CD8-positive, alpha-beta memory T cell (primary cell): Measurements from ENCODE around the gene TESK2. TPM values are rescaled to one million over a fixed set of nuclear protein-coding genes. Genes with fewer than 3 reads are reported as not detected.

Experiments
- CTCF ChIA-PET: fragments of 350-600 bp; sonication (Branson Sonifier 250); formaldehyde crosslinking; loops from one replicate; lab custom pipeline; 2021; ENCODE audit warnings: antibody characterized with exemption; lab: Charles Lee
- POLR2A ChIA-PET: fragments of 350-600 bp; sonication (Branson Sonifier 250); formaldehyde crosslinking; loops from one replicate; lab custom pipeline; 2021; ENCODE audit warnings: antibody characterized with exemption; lab: Charles Lee
- DNase-seq, 5 donors: peaks; one replicate each; pipeline versions ENCODE4 v3.0.0 to v3.0.0-alpha.2; 2020 to 2022; ENCODE audit warnings: mixed read lengths in 1 of 5
- H3K27ac ChIP-seq: one replicate; pipeline ENCODE4 v1.7.0; 2013; ENCODE audit warnings: low read depth, mild to moderate bottlenecking, low read length, moderate library complexity
- H3K27me3 ChIP-seq: 2 replicates; pipeline ENCODE4 v1.7.0; 2013; ENCODE audit warnings: low read length, mild to moderate bottlenecking; ENCODE audit not compliant: insufficient read depth, poor library complexity, severe bottlenecking
- H3K36me3 ChIP-seq: 2 replicates; pipeline ENCODE4 v1.7.0; 2013; ENCODE audit warnings: mild to moderate bottlenecking, low read length, moderate library complexity; ENCODE audit not compliant: insufficient read depth
- H3K4me1 ChIP-seq: 2 replicates; pipeline ENCODE4 v1.7.0; 2013; ENCODE audit warnings: mild to moderate bottlenecking, low read length, moderate library complexity; ENCODE audit not compliant: insufficient read depth
- H3K4me3 ChIP-seq: 2 replicates; pipeline ENCODE4 v1.7.0; 2013; ENCODE audit warnings: mild to moderate bottlenecking, low read length
- H3K9me3 ChIP-seq: 2 replicates; pipeline ENCODE4 v1.7.0; 2013; ENCODE audit warnings: mild to moderate bottlenecking, low read length
- H3K27ac Mint-ChIP-seq, 8 donors: one replicate each; pipeline ENCODE4 v1.8.0; 2020 to 2021; ENCODE audit warnings: mixed read lengths in 8 of 8, mild to moderate bottlenecking in 6 of 8, inconsistent platforms in 3 of 8, moderate library complexity in 3 of 8
- H3K27me3 Mint-ChIP-seq, 2 donors: one replicate each; pipeline ENCODE4 v1.8.0; 2020 to 2021; ENCODE audit warnings: mixed read lengths in 2 of 2, mild to moderate bottlenecking in 1 of 2, moderate library complexity in 1 of 2
- H3K36me3 Mint-ChIP-seq, 3 donors: one replicate each; pipeline ENCODE4 v1.8.0; 2020 to 2021; ENCODE audit warnings: mixed read lengths in 3 of 3, inconsistent platforms in 1 of 3, mild to moderate bottlenecking in 1 of 3
- H3K4me1 Mint-ChIP-seq, 3 donors: one replicate each; pipeline ENCODE4 v1.8.0; 2020 to 2021; ENCODE audit warnings: mixed read lengths in 3 of 3, inconsistent platforms in 1 of 3, mild to moderate bottlenecking in 1 of 3
- H3K4me3 Mint-ChIP-seq, 7 donors: one replicate each; pipeline ENCODE4 v1.8.0; 2020 to 2021; ENCODE audit warnings: mixed read lengths in 7 of 7, mild to moderate bottlenecking in 6 of 7, moderate library complexity in 4 of 7, inconsistent platforms in 2 of 7
- H3K9me3 Mint-ChIP-seq, 5 donors: one replicate each; pipeline ENCODE4 v1.8.0; 2020 to 2022; ENCODE audit warnings: mixed read lengths in 5 of 5, mild to moderate bottlenecking in 3 of 5, moderate library complexity in 2 of 5, inconsistent platforms in 1 of 5
- polyA plus RNA-seq: library from polyadenylated mRNA; unstranded; fragments of 300-500 nt; fragmentation: Illumina TruSeq; gene quantifications from one replicate; pipeline ENCODE4 v1.2.3, GENCODE V29; 2021
- total RNA-seq, 2 experiments: library from RNA; stranded (reverse); gene quantifications; one replicate each; pipeline ENCODE4 v1.2.3, GENCODE V29; 2021

TESK2 gene
- total and polyA plus RNA-seq, 3 experiments from 2014 or later: 2.9 to 3.6 (median 3.1) TPM

GRCh38 chr1:45334308-45335245, 156.4 kb downstream of the TESK2 start:
- DNase-seq: no peak
- ChIA-PET CTCF (interaction anchor here (0.8 to 1.4 kb wide), 2 partner anchors 31 to 235 kb away, joined by 3 to 4 read pairs; no protein-coding TSS in a partner anchor), POLR2A (no interaction called here)
- H3K27me3 ChIP-seq: no peaks in the 10 kb centered on the region
- Mint-ChIP-seq H3K9me3 (no peaks in the 10 kb centered on the region), H3K36me3 (peaks cover 0 to 48% (median 2%) of the 10 kb centered on the region in 3 donors), H3K27me3 (no peaks in the 10 kb centered on the region), H3K4me3 (peak overlapping the region in 1 of 7 donors; percentile 31), H3K27ac (peak overlapping the region in 7 of 8 donors; percentile 3 to 77 (median 47)), H3K4me1 (peaks cover 31 to 50% (median 44%) of the 10 kb centered on the region in 3 donors)
- no peak overlapping the region for H3K27ac ChIP-seq
- no peaks in the 10 kb centered on the region for H3K9me3 ChIP-seq
- H3K4me3 ChIP-seq: no peak overlapping the region
- H3K4me1 ChIP-seq: peaks cover 16% of the 10 kb centered on the region
- peaks cover 10% of the 10 kb centered on the region for H3K36me3 ChIP-seq

GRCh38 chr1:45332346-45332720, 158.6 kb downstream of the TESK2 start:
- Mint-ChIP-seq H3K36me3 (peaks cover 0 to 49% (median 4%) of the 10 kb centered on the region in 3 donors), H3K27me3 (peaks cover 0 to 2% of the 10 kb centered on the region in 2 donors), H3K4me3 (no peak overlapping the region), H3K9me3 (no peaks in the 10 kb centered on the region), H3K4me1 (peaks cover 19 to 41% (median 22%) of the 10 kb centered on the region in 3 donors), H3K27ac (no peak overlapping the region)
- no peaks in the 10 kb centered on the region for H3K27me3 ChIP-seq
- H3K4me3 ChIP-seq: no peak overlapping the region
- no peak for DNase-seq
- H3K36me3 ChIP-seq: peaks cover 10% of the 10 kb centered on the region
- POLR2A ChIA-PET: no interaction called here
- H3K27ac ChIP-seq: no peak overlapping the region
- H3K9me3 ChIP-seq: no peaks in the 10 kb centered on the region
- CTCF ChIA-PET: interaction anchor here (1.3 kb wide), 1 partner anchor 8 kb away, joined by 3 read pairs; no protein-coding TSS in a partner anchor
- peaks cover 5% of the 10 kb centered on the region for H3K4me1 ChIP-seq

- H3K27me3 ChIP-seq: no peaks in the 10 kb centered on the region
- Mint-ChIP-seq H3K4me1 (peaks cover 19 to 40% (median 21%) of the 10 kb centered on the region in 3 donors), H3K9me3 (no peaks in the 10 kb centered on the region), H3K27me3 (peaks cover 0 to 2% of the 10 kb centered on the region in 2 donors), H3K27ac (no peak overlapping the region), H3K36me3 (peaks cover 0 to 49% (median 4%) of the 10 kb centered on the region in 3 donors), H3K4me3 (no peak overlapping the region)
- CTCF ChIA-PET: interaction anchor here (1.3 to 1.7 kb wide), 2 partner anchors 8 kb away, joined by 3 to 4 read pairs; partner anchors contain the start of genes MUTYH and TOE1
- H3K36me3 ChIP-seq: peaks cover 10% of the 10 kb centered on the region
- H3K4me3 ChIP-seq: no peak overlapping the region
- H3K27ac ChIP-seq: no peak overlapping the region
- H3K9me3 ChIP-seq: no peaks in the 10 kb centered on the region
- peaks cover 8% of the 10 kb centered on the region for H3K4me1 ChIP-seq
- POLR2A ChIA-PET: no interaction called here
- DNase-seq: no peak
These were observed 159.3 kb downstream of the TESK2 start for GRCh38 chr1:45331436-45332345.

GRCh38 chr1:45329445-45329844, 161.5 kb downstream of the TESK2 start:
- peaks cover 11% of the 10 kb centered on the region for H3K4me1 ChIP-seq
- no peak for DNase-seq
- H3K4me3 ChIP-seq: no peak overlapping the region
- Mint-ChIP-seq H3K27me3 (peaks cover 0 to 2% of the 10 kb centered on the region in 2 donors), H3K4me3 (peak overlapping the region in 2 of 7 donors; percentile 22 to 49), H3K27ac (peak overlapping the region in 1 of 8 donors; percentile 41), H3K4me1 (peaks cover 6 to 28% (median 9%) of the 10 kb centered on the region in 3 donors), H3K36me3 (peaks cover 0 to 45% (median 2%) of the 10 kb centered on the region in 3 donors), H3K9me3 (no peaks in the 10 kb centered on the region)
- no peak overlapping the region for H3K27ac ChIP-seq
- peaks cover 10% of the 10 kb centered on the region for H3K36me3 ChIP-seq
- H3K27me3 ChIP-seq: no peaks in the 10 kb centered on the region
- ChIA-PET POLR2A (interaction anchor here (1.7 kb wide), 1 partner anchor 26 kb away, joined by 6 read pairs; no protein-coding TSS in a partner anchor), CTCF (no interaction called here)
- no peaks in the 10 kb centered on the region for H3K9me3 ChIP-seq

GRCh38 chr1:45328680-45329079, 162.3 kb downstream of the TESK2 start:
- no peak for DNase-seq
- Histone ChIP-seq H3K4me1 (peaks cover 11% of the 10 kb centered on the region), H3K27me3 (no peaks in the 10 kb centered on the region), H3K4me3 (no peak overlapping the region), H3K9me3 (no peaks in the 10 kb centered on the region), H3K27ac (no peak overlapping the region), H3K36me3 (peaks cover 10% of the 10 kb centered on the region)
- Mint-ChIP-seq H3K4me3 (peak overlapping the region in 6 of 7 donors; percentile 10 to 86 (median 63)), H3K27ac (peak overlapping the region in 6 of 8 donors; percentile 1 to 54 (median 36)), H3K4me1 (peaks cover 0 to 21% (median 6%) of the 10 kb centered on the region in 3 donors), H3K27me3 (peaks cover 0 to 2% of the 10 kb centered on the region in 2 donors), H3K9me3 (no peaks in the 10 kb centered on the region), H3K36me3 (peaks cover 0 to 38% (median 2%) of the 10 kb centered on the region in 3 donors)
- ChIA-PET CTCF (interaction anchor here (1.7 to 2.0 kb wide), 2 partner anchors 28 to 165 kb away, joined by 5 to 6 read pairs; no protein-coding TSS in a partner anchor), POLR2A (interaction anchor here (1.7 to 3.1 kb wide), 2 partner anchors 11 to 25 kb away, joined by 6 to 33 read pairs; partner anchors contain the start of genes MUTYH and TOE1)

- H3K36me3 ChIP-seq: peaks cover 4% of the 10 kb centered on the region
- no peaks in the 10 kb centered on the region for H3K9me3 Mint-ChIP-seq
- peaks cover 0 to 30% (median 2%) of the 10 kb centered on the region in 3 donors for H3K36me3 Mint-ChIP-seq
- peaks cover 11% of the 10 kb centered on the region for H3K4me1 ChIP-seq
- peak overlapping the region; percentile 79 for H3K4me3 ChIP-seq
- ChIA-PET CTCF (interaction anchor here (1.7 to 2.0 kb wide), 5 partner anchors 12 to 528 kb away, joined by 5 to 10 read pairs (median 6); partner anchors contain the start of genes MUTYH, PLK3 and TOE1), POLR2A (interaction anchor here (1.4 to 3.1 kb wide), 3 partner anchors 12 to 24 kb away, joined by 4 to 33 read pairs (median 6); partner anchors contain the start of genes MUTYH and TOE1)
- peak overlapping the region in 3 of 8 donors; percentile 8 to 82 (median 19) for H3K27ac Mint-ChIP-seq
- no peaks in the 10 kb centered on the region for H3K9me3 ChIP-seq
- peaks cover 0 to 20% (median 6%) of the 10 kb centered on the region in 3 donors for H3K4me1 Mint-ChIP-seq
- H3K27ac ChIP-seq: no peak overlapping the region
- no peak for DNase-seq
- peaks cover 0 to 2% of the 10 kb centered on the region in 2 donors for H3K27me3 Mint-ChIP-seq
- no peaks in the 10 kb centered on the region for H3K27me3 ChIP-seq
- H3K4me3 Mint-ChIP-seq: peak overlapping the region; percentile 32 to 87 (median 77)
These were observed 163.1 kb downstream of the TESK2 start for GRCh38 chr1:45327644-45328515.
